ENCODE results near the gene NOTCH1.
A peak's percentile ranks its signal among the peaks of the same experiment; 100 is the strongest.

The NOTCH1 gene

GRCh38 chr9:136482793-136483588 is 62.9 kb downstream of the NOTCH1 start, which contains the start of gene SEC16A (continued):
- TF ChIP-seq YY1 (tag by site-specific recombination; IDR thresholded peaks at IDR 0.05) (peak; percentile 90), KLF17 (tag by site-specific recombination; IDR thresholded peaks at IDR 0.05) (peak; percentile 34; the same call in 1 of the 2 replicates), ZNF16 (tag by site-specific recombination; IDR thresholded peaks at IDR 0.05; ENCODE audit: low read depth) (no peak), ZNF114 (tag by site-specific recombination; IDR thresholded peaks at IDR 0.05) (no peak), KLF8 (tag by site-specific recombination; IDR thresholded peaks at IDR 0.05) (peak; percentile 93), HOXC10 (CRISPR knock-in tag; IDR thresholded peaks at IDR 0.05) (no peak), ZBTB1 (tag by site-specific recombination; IDR thresholded peaks at IDR 0.05) (no peak), ZNF157 (tag by site-specific recombination; IDR thresholded peaks at IDR 0.05) (no peak), ZNF138 (tag by site-specific recombination; IDR thresholded peaks at IDR 0.05; ENCODE audit: borderline replicate concordance) (no peak), ZNF26 (tag by site-specific recombination; IDR thresholded peaks at IDR 0.05) (no peak), SP2 (tag by site-specific recombination; IDR thresholded peaks at IDR 0.05) (peak; percentile 86), EGR2 (tag by site-specific recombination; IDR thresholded peaks at IDR 0.05; ENCODE audit: low read depth) (peak; percentile 65), ZNF561 (tag by site-specific recombination; IDR thresholded peaks at IDR 0.05; ENCODE audit: borderline replicate concordance) (peak; percentile 87; the same call in 1 of the 2 replicates), ZBTB10 (tag by site-specific recombination; IDR thresholded peaks at IDR 0.05) (no peak), ZNF121 (tag by site-specific recombination; IDR thresholded peaks at IDR 0.05) (no peak), ZNF146 (tag by site-specific recombination; IDR thresholded peaks at IDR 0.05) (no peak), ZNF629 (tag by site-specific recombination; IDR thresholded peaks at IDR 0.05) (peak; percentile 53), ZNF501 (tag by site-specific recombination; IDR thresholded peaks at IDR 0.05) (no peak), ZNF660 (tag by site-specific recombination; IDR thresholded peaks at IDR 0.05) (peak; percentile 56; the same call in 1 of the 2 replicates), AEBP2 (tag by site-specific recombination; IDR thresholded peaks at IDR 0.05; ENCODE audit: borderline replicate concordance) (no peak), ZNF518A (tag by site-specific recombination; conservative IDR thresholded peaks at IDR 0.05; ENCODE audit: low read depth) (no peak), ZNF19 (tag by site-specific recombination; IDR thresholded peaks at IDR 0.05; ENCODE audit: low read depth) (no peak), ZFP69B (tag by site-specific recombination; IDR thresholded peaks at IDR 0.05) (0 out of 2 replicates have a peak, but pooled peaks have one; percentile 12), SP3 (tag by site-specific recombination; IDR thresholded peaks at IDR 0.05) (peak; percentile 91), ZNF24 (tag by site-specific recombination; IDR thresholded peaks at IDR 0.05) (no peak), ZNF324 (tag by site-specific recombination; IDR thresholded peaks at IDR 0.05) (no peak), ZNF221 (tag by site-specific recombination; IDR thresholded peaks at IDR 0.05; ENCODE audit: borderline replicate concordance) (no peak), KLF9 (tag by site-specific recombination; IDR thresholded peaks at IDR 0.05; ENCODE audit: low read depth) (peak; percentile 87)
